C4-2B (cell line): ENCODE measurements around the gene CDKN2AIPNL.

Source experiments
- H3K27ac ChIP-seq: fragments of 450-650 bp; 2 replicates; pipeline ENCODE4 v1.5.1; 2017
- ZFX ChIP-seq: fragments of 450-650 bp; IDR thresholded peaks from 2 replicates; pipeline ENCODE4 v1.6.1; 2017
- TF ChIP-seq, protein P1 (sequence below): fragments of 450-650 bp; conservative IDR thresholded peaks from 2 replicates; pipeline ENCODE4 v1.5.1; 2017; ENCODE audit warnings: mild to moderate bottlenecking

CDKN2AIPNL gene

DNA sequence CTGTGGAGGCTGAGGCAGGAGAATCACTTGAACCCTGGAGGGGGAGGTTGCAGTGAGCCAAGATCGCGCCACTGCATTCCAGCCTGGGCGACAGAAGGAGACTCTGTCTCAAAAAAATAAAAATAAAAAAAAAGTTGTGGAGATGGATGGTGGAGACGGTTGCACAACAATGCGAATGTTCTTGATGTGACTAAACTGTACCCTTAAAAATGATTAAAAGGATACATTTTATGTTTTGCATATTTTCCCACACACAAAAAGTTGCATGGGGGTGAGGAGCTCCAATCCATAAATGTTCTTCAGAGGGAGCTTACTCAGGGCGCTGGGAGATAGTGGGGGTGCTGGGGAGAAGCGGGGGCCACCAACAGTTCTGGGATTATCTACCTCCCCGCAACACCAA lies 43.8 kb upstream of the CDKN2AIPNL start:
- TF ChIP-seq ZFX = no peak
- TF ChIP-seq, protein P1, sequence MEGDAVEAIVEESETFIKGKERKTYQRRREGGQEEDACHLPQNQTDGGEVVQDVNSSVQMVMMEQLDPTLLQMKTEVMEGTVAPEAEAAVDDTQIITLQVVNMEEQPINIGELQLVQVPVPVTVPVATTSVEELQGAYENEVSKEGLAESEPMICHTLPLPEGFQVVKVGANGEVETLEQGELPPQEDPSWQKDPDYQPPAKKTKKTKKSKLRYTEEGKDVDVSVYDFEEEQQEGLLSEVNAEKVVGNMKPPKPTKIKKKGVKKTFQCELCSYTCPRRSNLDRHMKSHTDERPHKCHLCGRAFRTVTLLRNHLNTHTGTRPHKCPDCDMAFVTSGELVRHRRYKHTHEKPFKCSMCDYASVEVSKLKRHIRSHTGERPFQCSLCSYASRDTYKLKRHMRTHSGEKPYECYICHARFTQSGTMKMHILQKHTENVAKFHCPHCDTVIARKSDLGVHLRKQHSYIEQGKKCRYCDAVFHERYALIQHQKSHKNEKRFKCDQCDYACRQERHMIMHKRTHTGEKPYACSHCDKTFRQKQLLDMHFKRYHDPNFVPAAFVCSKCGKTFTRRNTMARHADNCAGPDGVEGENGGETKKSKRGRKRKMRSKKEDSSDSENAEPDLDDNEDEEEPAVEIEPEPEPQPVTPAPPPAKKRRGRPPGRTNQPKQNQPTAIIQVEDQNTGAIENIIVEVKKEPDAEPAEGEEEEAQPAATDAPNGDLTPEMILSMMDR = no peak
- no peak overlapping the region for H3K27ac ChIP-seq

DNA sequence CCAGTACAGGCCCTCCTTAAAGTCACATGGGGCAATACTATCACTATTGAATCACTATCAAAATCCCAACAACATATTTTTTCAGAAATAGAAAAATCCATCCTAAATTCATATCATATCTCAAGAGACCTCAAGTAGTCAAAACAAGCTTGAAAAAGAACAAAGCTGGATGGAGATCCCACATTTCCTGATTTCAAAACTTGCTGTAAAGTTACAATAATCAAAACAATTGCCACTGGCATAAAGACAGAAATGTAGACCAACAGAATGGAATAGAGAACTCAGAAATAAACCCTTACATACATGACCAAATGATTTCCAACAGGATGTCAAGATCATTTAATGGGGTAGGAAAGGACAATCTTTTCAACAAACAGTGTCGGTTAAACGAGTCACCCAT lies 41.3 kb upstream of the CDKN2AIPNL start:
- no peak for TF ChIP-seq ZFX
- TF ChIP-seq, protein P1 = no peak
- no peak overlapping the region for H3K27ac ChIP-seq

DNA sequence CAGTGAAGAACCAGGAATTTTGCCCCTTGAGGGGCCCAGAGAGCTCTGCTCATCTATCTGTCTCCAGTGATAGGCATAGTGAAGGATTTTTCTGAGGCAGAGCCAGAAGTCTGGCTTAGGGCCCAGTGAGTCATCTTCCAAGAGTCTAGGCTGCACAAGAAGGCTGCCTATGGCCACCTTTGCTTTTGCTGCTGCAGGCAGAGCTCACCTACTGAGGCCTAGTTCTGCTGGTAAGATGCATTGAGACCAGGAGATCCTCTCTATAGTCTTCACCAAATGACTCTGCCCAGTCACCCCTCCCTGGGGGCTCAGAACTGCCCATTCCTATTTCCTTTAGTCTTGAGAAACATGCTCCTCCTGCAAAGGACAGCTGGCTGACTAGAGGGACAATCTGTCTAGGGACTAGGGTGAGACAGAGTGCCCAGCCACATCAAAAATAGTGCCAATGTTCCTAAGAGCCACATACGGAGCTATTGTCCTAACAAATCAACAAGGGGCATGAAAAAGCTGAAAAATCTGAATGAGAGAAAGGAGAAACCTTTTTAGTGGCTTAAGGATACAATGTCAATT lies 40.3 kb upstream of the CDKN2AIPNL start:
- no peak overlapping the region for H3K27ac ChIP-seq

DNA sequence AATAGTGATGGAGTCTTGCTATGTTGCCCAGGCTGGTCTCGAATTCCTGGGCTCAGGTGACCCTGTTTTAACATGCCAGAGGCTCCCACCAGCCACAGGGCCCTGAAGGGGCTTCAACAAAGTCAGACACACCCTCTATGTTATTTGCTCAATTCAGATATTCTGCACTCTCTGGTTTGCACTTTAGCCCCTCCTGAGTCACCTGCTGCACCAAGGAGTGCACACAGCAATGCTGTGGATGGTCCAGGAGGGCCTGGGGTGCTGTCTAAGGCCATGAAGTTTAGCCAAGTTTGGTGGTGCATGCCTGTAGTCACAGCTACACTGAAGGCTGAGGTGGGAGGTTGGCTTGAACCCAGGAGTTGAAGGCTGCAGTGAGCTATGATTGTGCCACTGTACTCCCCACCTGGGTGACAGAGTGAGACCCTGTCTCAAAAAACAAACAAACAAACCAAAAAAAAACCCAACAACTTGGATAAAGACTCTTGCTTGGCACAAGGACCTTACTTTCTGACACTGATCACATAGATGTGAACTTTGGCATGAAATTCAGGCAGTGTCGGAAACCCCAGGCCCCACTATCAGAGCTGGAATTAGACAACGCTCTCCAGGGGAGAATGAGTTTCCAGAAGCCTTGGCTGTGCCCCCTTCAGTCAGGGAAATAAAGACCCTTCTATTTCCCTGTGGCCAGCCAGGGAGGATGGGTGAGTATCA lies 39.7 kb upstream of the CDKN2AIPNL start:
- no peak overlapping the region for H3K27ac ChIP-seq
- TF ChIP-seq, protein P1 = no peak
- TF ChIP-seq ZFX = no peak

More for the DNA sequence above, 40.3 kb upstream of the CDKN2AIPNL start:
- no peak for TF ChIP-seq ZFX
- TF ChIP-seq, protein P1 = no peak

DNA sequence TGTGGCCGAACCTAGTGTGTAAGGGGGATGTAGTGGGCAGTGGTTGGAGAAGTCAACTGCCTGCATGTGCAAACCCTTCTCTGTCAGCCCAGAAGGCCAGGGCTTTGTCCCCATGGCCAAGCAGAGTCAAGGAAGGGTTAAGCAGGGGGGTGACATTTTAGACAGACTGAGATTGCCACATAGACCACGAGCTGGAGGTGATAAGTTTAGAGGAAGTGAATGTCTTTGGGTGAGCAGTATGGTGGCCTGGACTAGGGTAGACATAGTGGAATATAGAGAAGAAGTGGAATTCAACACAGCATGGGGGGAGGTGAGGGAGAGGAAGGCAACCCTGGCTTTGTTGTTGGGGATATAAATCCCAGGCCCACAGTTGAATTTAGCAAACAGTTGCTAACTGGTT lies 38.7 kb upstream of the CDKN2AIPNL start:
- no peak for TF ChIP-seq ZFX
- TF ChIP-seq, protein P1 = no peak
- H3K27ac ChIP-seq = no peak overlapping the region

DNA sequence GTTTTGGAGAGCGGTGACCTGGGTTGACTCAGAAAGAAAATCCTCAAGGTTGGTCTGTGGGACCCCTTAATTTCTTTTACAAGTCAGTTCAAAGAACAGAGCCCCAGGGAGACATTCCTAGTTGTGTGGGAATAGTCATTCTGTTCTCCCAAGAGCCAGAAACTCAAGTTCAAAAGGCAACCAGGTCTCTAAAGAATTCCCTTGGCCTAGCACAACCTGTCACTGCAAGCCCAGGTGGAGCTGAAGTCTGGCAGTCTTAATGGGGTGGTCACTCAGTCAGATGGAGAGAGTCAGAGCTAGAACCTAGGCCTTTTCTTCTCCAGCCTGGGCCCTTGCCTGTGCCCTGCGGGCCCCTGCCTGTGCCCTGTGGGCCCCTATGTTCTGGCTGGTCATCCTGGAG lies 37.5 kb upstream of the CDKN2AIPNL start:
- H3K27ac ChIP-seq = no peak overlapping the region
- TF ChIP-seq ZFX = no peak
- TF ChIP-seq, protein P1 = no peak

DNA sequence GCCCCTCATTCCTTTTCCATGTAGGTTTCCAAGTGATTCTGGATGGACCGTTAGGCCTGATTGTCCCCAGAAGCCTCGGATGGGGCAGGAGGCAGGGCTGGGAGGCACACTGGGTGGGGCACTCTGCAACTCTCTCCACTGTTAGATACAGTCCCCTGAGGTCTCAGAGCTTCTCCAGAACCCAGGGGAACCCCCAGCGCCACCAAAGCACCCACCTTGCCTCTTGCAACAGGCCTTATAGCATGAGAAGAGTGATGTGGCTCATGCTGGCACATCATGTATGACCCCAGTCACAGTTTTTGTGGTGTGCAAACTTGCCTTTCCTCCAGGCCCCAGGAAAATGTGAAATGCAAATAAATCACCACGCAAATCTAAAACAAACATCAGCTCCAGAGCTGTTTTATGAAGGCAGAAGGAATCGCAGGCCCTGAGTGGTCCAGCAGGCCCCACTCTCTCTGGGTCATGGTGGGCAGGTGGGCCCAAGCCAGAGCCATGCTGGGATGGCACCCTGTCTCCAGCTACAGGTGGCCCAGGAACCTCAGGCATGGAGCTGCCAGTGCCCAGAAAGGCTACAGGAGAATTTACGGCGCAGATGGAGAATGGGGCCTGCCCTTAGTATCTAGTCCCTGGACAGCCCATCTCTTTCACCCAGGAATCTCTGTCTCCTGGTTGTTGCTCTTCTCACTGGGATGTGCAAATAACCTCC lies 36.3 kb upstream of the CDKN2AIPNL start:
- TF ChIP-seq ZFX = no peak
- TF ChIP-seq, protein P1 = no peak
- H3K27ac ChIP-seq = no peak overlapping the region
